IMR-90 (cell line): ENCODE results near the gene GLT1D1. TPM values are rescaled to one million over a fixed set of nuclear protein-coding genes. Genes with fewer than 3 reads are reported as not detected.

Experiments used
- ATAC-seq: fragments of 200-7000 bp; cut with Tn5 transposase; 2 replicates; pipeline ENCODE4 v1.9.1; 2020; ENCODE audit warnings: low read depth, mild to moderate bottlenecking, moderate library complexity
- BruUV-seq: library from RNA; stranded (reverse); fragments of 400-500 nt; replicated peaks from 2 replicates; lab custom pipeline; 2021; lab: Mats Ljungman, UMichigan
- CTCF ChIA-PET: fragments of 300-600 bp; formaldehyde crosslinking; extraction: SDS; loops from one replicate; lab custom pipeline; 2021; ENCODE audit warnings: antibody characterized with exemption; lab: Yijun Ruan, JAX
- POLR2A ChIA-PET: fragments of 300-600 bp; sonication (Branson Sonifier 250); formaldehyde crosslinking; loops from one replicate; lab custom pipeline; 2022; ENCODE audit warnings: antibody characterized with exemption; ENCODE audit not compliant: unreplicated experiment; lab: Charles Lee
- DNase-seq: peaks from one replicate; pipeline ENCODE4 v3.0.0; 2013
- H2AFZ ChIP-seq: replicated peaks from 2 replicates; pipeline ENCODE3; 2013; ENCODE audit warnings: low read length, mild to moderate bottlenecking; ENCODE audit not compliant: poor library complexity
- H2AK5ac ChIP-seq: 2 replicates; pipeline ENCODE4 v1.6.1; 2013; ENCODE audit warnings: low read depth, low read length, inconsistent platforms
- H2AK9ac ChIP-seq: replicated peaks from 2 replicates; pipeline ENCODE3; 2013; ENCODE audit warnings: mild to moderate bottlenecking, low read depth, low read length, moderate library complexity; ENCODE audit not compliant: poor library complexity
- H2BK120ac ChIP-seq: 2 replicates; pipeline ENCODE4 v1.6.1; 2013; ENCODE audit warnings: low read depth, low read length, inconsistent platforms
- H2BK15ac ChIP-seq: 3 replicates; pipeline ENCODE4 v1.6.1; 2013; ENCODE audit warnings: low read depth, low read length, inconsistent platforms
- H2BK20ac ChIP-seq: 2 replicates; pipeline ENCODE4 v1.6.1; 2013; ENCODE audit warnings: low read depth, mild to moderate bottlenecking, inconsistent platforms, low read length, moderate library complexity
- H2BK5ac ChIP-seq: 2 replicates; pipeline ENCODE4 v1.6.1; 2013; ENCODE audit warnings: mild to moderate bottlenecking, low read depth, low read length, inconsistent platforms; ENCODE audit not compliant: poor library complexity, severe bottlenecking
- H3K14ac ChIP-seq: replicated peaks from 2 replicates; pipeline ENCODE4 v1.6.1; 2013; ENCODE audit warnings: low read depth, low read length, inconsistent platforms
- H3K18ac ChIP-seq: 2 replicates; pipeline ENCODE4 v1.6.1; 2013; ENCODE audit warnings: low read depth, low read length, control low read depth
- H3K23ac ChIP-seq: 2 replicates; pipeline ENCODE4 v1.6.1; 2013; ENCODE audit warnings: low read depth, low read length, inconsistent platforms
- H3K27ac ChIP-seq: 2 replicates; pipeline ENCODE4 v1.5.1; 2013; ENCODE audit warnings: mild to moderate bottlenecking, control low read depth, low read length; ENCODE audit not compliant: insufficient read depth
- H3K27me3 ChIP-seq: 2 replicates; pipeline ENCODE4 v1.6.1; 2013; ENCODE audit warnings: low read length; ENCODE audit not compliant: control insufficient read depth, insufficient read depth
- H3K36me3 ChIP-seq: 2 replicates; pipeline ENCODE4 v1.6.1; 2013; ENCODE audit warnings: low read length, mixed read lengths; ENCODE audit not compliant: control insufficient read depth, insufficient read depth
- H3K4ac ChIP-seq: 2 replicates; pipeline ENCODE4 v1.6.1; 2013; ENCODE audit warnings: low read depth, low read length, inconsistent platforms
- H3K4me1 ChIP-seq: 2 replicates; pipeline ENCODE4 v1.6.1; 2013; ENCODE audit warnings: low read length, mixed read lengths; ENCODE audit not compliant: control insufficient read depth, insufficient read depth
- H3K4me2 ChIP-seq: 2 replicates; pipeline ENCODE4 v1.6.1; 2013; ENCODE audit warnings: low read depth, mild to moderate bottlenecking, control low read depth, low read length, moderate library complexity
- H3K4me3 ChIP-seq: 2 replicates; pipeline ENCODE4 v1.5.1; 2013; ENCODE audit warnings: low read depth, mild to moderate bottlenecking, control low read depth, low read length, moderate library complexity; ENCODE audit not compliant: insufficient read depth
- H3K56ac ChIP-seq: 2 replicates; pipeline ENCODE4 v1.6.1; 2013; ENCODE audit warnings: low read length, inconsistent platforms; ENCODE audit not compliant: insufficient read depth; ENCODE audit errors: extremely low read depth
- H3K79me1 ChIP-seq, 2 experiments: 2 replicates each; pipeline ENCODE4 v1.6.1; 2013; ENCODE audit warnings: low read length in 2 of 2, inconsistent platforms in 1 of 2, low read depth in 1 of 2
- H3K9ac ChIP-seq: 2 replicates; pipeline ENCODE4 v1.6.1; 2013; ENCODE audit warnings: low read depth, low read length, control low read depth
- H3K9me1 ChIP-seq: 2 replicates; pipeline ENCODE4 v1.6.1; 2013; ENCODE audit warnings: low read length, inconsistent platforms; ENCODE audit not compliant: insufficient read depth
- H3K9me3 ChIP-seq: 2 replicates; pipeline ENCODE4 v1.6.1; 2013; ENCODE audit warnings: low read length; ENCODE audit not compliant: control insufficient read depth, insufficient read depth
- H4K20me1 ChIP-seq: 2 replicates; pipeline ENCODE4 v1.6.1; 2013; ENCODE audit warnings: low read length, inconsistent platforms; ENCODE audit not compliant: insufficient read depth
- H4K5ac ChIP-seq: 2 replicates; pipeline ENCODE4 v1.6.1; 2013; ENCODE audit warnings: mild to moderate bottlenecking, low read depth, low read length, control low read depth
- H4K8ac ChIP-seq, 2 experiments: 2 replicates each; pipeline ENCODE4 v1.6.1; 2013; ENCODE audit warnings: low read depth in 2 of 2, low read length in 2 of 2, control low read depth in 1 of 2, inconsistent platforms in 1 of 2
- H4K91ac ChIP-seq: 2 replicates; pipeline ENCODE4 v1.6.1; 2013; ENCODE audit warnings: low read depth, low read length, inconsistent platforms; ENCODE audit not compliant: insufficient read depth
- BHLHE40 ChIP-seq: fragments of 150-350 bp; IDR thresholded peaks from 2 replicates; pipeline ENCODE4 v1.6.1; 2016; ENCODE audit warnings: mild to moderate bottlenecking, low read depth, low read length
- CEBPB ChIP-seq: IDR thresholded peaks from 2 replicates; pipeline ENCODE4 v1.6.1; 2012; ENCODE audit warnings: low read depth, low read length, improper control_type of control experiment
- CHD1 ChIP-seq: IDR thresholded peaks from 2 replicates; pipeline ENCODE4 v1.6.1; 2012; ENCODE audit warnings: low read depth, low read length, improper control_type of control experiment
- FOS ChIP-seq: fragments of 150-350 bp; IDR thresholded peaks from 2 replicates; pipeline ENCODE4 v1.6.1; 2016; ENCODE audit warnings: low read depth, low read length
- MAFK ChIP-seq: IDR thresholded peaks from 2 replicates; pipeline ENCODE4 v1.6.1; 2012; ENCODE audit warnings: low read depth, low read length, improper control_type of control experiment
- MAZ ChIP-seq: IDR thresholded peaks from 2 replicates; pipeline ENCODE4 v1.6.1; 2012; ENCODE audit warnings: low read depth, mild to moderate bottlenecking, low read length, improper control_type of control experiment, moderate library complexity, borderline replicate concordance
- MXI1 ChIP-seq: IDR thresholded peaks from 2 replicates; pipeline ENCODE4 v1.6.1; 2012; ENCODE audit warnings: low read depth, mild to moderate bottlenecking, low read length, moderate library complexity, borderline replicate concordance
- NFE2L2 ChIP-seq: fragments of 150-350 bp; IDR thresholded peaks from 2 replicates; pipeline ENCODE4 v1.6.1; 2016; ENCODE audit warnings: low read depth, mild to moderate bottlenecking, low read length
- POLR2A ChIP-seq: IDR thresholded peaks from 2 replicates; pipeline ENCODE4 v1.6.1; 2012; ENCODE audit warnings: mild to moderate bottlenecking, low read depth, low read length
- RAD21 ChIP-seq: IDR thresholded peaks from 2 replicates; pipeline ENCODE4 v1.6.1; 2012; ENCODE audit warnings: low read length, improper control_type of control experiment
- RCOR1 ChIP-seq: IDR thresholded peaks from 2 replicates; pipeline ENCODE4 v1.6.1; 2012; ENCODE audit warnings: mild to moderate bottlenecking, low read length, improper control_type of control experiment; ENCODE audit not compliant: insufficient replicate concordance
- RFX5 ChIP-seq: IDR thresholded peaks from 2 replicates; pipeline ENCODE4 v1.8.0; 2012; ENCODE audit warnings: low read depth, mild to moderate bottlenecking, low read length, moderate library complexity
- SMC3 ChIP-seq: fragments of 150-350 bp; IDR thresholded peaks from 2 replicates; pipeline ENCODE4 v1.6.1; 2016; ENCODE audit warnings: low read depth, mild to moderate bottlenecking, antibody characterized with exemption, low read length, moderate library complexity
- WGBS, 2 experiments: methylation state at CpG; one replicate each; pipeline versions ENCODE4 v1.1.5 to v1.1.7; 2013; ENCODE audit warnings: missing lambda C conversion rate in 2 of 2; ENCODE audit not compliant: insufficient read length in 1 of 2; ENCODE audit errors: extremely low coverage in 2 of 2; 5-methylcytosine and 5-hydroxymethylcytosine counted together
- dilution Hi-C: fragments of 300-500 bp; cut with HindIII; formaldehyde crosslinking; loops from one replicate; pipeline ENCODE4 v1.14.3; 2018; ENCODE audit warnings: low sequenced_read_pairs; ENCODE audit not compliant: unreplicated experiment
- in situ Hi-C: fragments of 300-500 bp; cut with MboI; formaldehyde crosslinking; loops from 3 replicates; pipeline ENCODE4 v1.14.3; 2019; ENCODE audit warnings: low sequenced_read_pairs, inconsistent platforms, mixed read lengths
- intact Hi-C: fragments of 100-400 bp; cut with micrococcal nuclease; formaldehyde crosslinking; loops from 2 replicates; pipeline ENCODE4 v1.10.0; 2022
- polyA plus RNA-seq, 3 experiments: library from polyadenylated mRNA; depleted of rRNA; stranded (reverse); fragments of >200 nt; gene quantifications; 2 replicates each; pipeline ENCODE4 v1.2.3, GENCODE V29; 2012; ENCODE audit warnings: low replicate concordance in 1 of 3
- total RNA-seq: library from RNA; depleted of rRNA; stranded (reverse); fragments of >200 nt; gene quantifications from 2 replicates; pipeline ENCODE4 v1.2.3, GENCODE V29; 2012
- TF ChIP-seq, protein P1 (sequence below): fragments of 150-350 bp; IDR thresholded peaks from 2 replicates; pipeline ENCODE4 v1.6.1; 2016; ENCODE audit warnings: low read depth, mild to moderate bottlenecking, low read length, moderate library complexity, borderline replicate concordance
- TF ChIP-seq, protein P2 (sequence below): fragments of 150-350 bp; IDR thresholded peaks from 2 replicates; pipeline ENCODE4 v1.6.1; 2017; ENCODE audit warnings: mild to moderate bottlenecking, antibody characterized with exemption, low read length, low read depth
- TF ChIP-seq, protein P3 (sequence below): conservative IDR thresholded peaks from 2 replicates; pipeline ENCODE4 v1.5.1; 2012; ENCODE audit warnings: mild to moderate bottlenecking, low read depth, low read length, improper control_type of control experiment

The GLT1D1 gene
- total and polyA plus RNA-seq, 2 of the 4 experiments (the other 2 are of a cell fraction), result not detected

DNA sequence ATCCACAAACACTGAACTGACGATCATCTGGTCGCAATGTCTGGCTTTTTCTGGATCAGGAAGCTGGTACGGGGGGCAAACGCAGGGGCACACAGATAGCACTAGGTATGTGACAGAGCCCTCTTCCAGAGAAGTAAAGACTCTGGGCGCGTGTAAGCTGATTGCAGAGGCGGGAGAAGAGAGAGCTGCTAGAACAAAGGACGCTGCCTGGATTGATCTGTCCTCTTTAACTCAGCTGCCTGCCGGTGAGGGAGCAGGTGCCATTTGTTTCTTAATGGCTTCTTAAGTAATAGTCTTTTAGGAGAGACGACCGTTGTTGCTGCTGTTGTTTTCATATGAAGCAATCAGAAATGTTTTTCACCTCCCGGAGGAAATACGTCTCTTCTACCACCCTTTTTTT, 77.3 kb downstream of the GLT1D1 start:
- dilution Hi-C loops (no loop called here), in situ Hi-C loops (no loop called here), intact Hi-C loops (no loop called here)
- no TSS peak for BruUV-seq
- Histone ChIP-seq H4K20me1 (no peaks in the 10 kb centered on the region), H2AK5ac (no peak overlapping the region), H3K56ac (no peak overlapping the region), H3K14ac (no peak overlapping the region), H3K27ac (no peak overlapping the region), H4K8ac (no peak overlapping the region), H3K4me2 (no peak overlapping the region), H3K4me1 (no peaks in the 10 kb centered on the region), H2BK20ac (no peak overlapping the region), H3K36me3 (no peaks in the 10 kb centered on the region), H3K23ac (no peak overlapping the region), H4K91ac (no peak overlapping the region), H3K9me1 (no peaks in the 10 kb centered on the region), H2AK9ac (no peak overlapping the region), H4K5ac (no peak overlapping the region), H2AFZ (no peak overlapping the region), H3K27me3 (no peaks in the 10 kb centered on the region), H3K79me1 (no peaks in the 10 kb centered on the region), H3K4ac (no peak overlapping the region), H2BK120ac (no peak overlapping the region), H3K9me3 (peaks cover 31% of the 10 kb centered on the region), H3K9ac (no peak overlapping the region), H2BK15ac (no peak overlapping the region), H2BK5ac (no peak overlapping the region), H3K18ac (no peak overlapping the region), H3K4me3 (no peak overlapping the region)
- DNase-seq (no peak), ATAC-seq (no peak)
- 60% methylated on average over 7 of the region's 13 CpGs; no CpG with 5 or more reads in 1 of the 2 experiments for WGBS, 2 experiments
- ChIA-PET CTCF (no interaction called here), POLR2A (no interaction called here)
- TF ChIP-seq RAD21 (no peak), SMC3 (no peak), MAZ (no peak), RCOR1 (no peak), MAFK (no peak), CHD1 (no peak), BHLHE40 (no peak), RFX5 (no peak), CEBPB (no peak), POLR2A (no peak), FOS (no peak), NFE2L2 (no peak), MXI1 (no peak)
- TF ChIP-seq, protein P1, sequence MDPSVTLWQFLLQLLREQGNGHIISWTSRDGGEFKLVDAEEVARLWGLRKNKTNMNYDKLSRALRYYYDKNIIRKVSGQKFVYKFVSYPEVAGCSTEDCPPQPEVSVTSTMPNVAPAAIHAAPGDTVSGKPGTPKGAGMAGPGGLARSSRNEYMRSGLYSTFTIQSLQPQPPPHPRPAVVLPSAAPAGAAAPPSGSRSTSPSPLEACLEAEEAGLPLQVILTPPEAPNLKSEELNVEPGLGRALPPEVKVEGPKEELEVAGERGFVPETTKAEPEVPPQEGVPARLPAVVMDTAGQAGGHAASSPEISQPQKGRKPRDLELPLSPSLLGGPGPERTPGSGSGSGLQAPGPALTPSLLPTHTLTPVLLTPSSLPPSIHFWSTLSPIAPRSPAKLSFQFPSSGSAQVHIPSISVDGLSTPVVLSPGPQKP, result no peak
- TF ChIP-seq, protein P2, sequence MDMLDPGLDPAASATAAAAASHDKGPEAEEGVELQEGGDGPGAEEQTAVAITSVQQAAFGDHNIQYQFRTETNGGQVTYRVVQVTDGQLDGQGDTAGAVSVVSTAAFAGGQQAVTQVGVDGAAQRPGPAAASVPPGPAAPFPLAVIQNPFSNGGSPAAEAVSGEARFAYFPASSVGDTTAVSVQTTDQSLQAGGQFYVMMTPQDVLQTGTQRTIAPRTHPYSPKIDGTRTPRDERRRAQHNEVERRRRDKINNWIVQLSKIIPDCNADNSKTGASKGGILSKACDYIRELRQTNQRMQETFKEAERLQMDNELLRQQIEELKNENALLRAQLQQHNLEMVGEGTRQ, result no peak
- TF ChIP-seq, protein P3, sequence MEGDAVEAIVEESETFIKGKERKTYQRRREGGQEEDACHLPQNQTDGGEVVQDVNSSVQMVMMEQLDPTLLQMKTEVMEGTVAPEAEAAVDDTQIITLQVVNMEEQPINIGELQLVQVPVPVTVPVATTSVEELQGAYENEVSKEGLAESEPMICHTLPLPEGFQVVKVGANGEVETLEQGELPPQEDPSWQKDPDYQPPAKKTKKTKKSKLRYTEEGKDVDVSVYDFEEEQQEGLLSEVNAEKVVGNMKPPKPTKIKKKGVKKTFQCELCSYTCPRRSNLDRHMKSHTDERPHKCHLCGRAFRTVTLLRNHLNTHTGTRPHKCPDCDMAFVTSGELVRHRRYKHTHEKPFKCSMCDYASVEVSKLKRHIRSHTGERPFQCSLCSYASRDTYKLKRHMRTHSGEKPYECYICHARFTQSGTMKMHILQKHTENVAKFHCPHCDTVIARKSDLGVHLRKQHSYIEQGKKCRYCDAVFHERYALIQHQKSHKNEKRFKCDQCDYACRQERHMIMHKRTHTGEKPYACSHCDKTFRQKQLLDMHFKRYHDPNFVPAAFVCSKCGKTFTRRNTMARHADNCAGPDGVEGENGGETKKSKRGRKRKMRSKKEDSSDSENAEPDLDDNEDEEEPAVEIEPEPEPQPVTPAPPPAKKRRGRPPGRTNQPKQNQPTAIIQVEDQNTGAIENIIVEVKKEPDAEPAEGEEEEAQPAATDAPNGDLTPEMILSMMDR, result no peak
